Chondrocyte (in vitro differentiated cells): ENCODE measurements around the gene RABGAP1L. TPM values are rescaled to one million over a fixed set of nuclear protein-coding genes. Genes with fewer than 3 reads are reported as not detected.
"Not testable (repeated sequence)": the region's sequence is repeated elsewhere in the genome, so short reads cannot be mapped to it uniquely, and the experiment has no call there.

Experiments
- DNase-seq: peaks from one replicate; pipeline ENCODE4 v3.0.0; 2021; ENCODE audit warnings: mixed read lengths, low spot score
- H3K27ac Mint-ChIP-seq: one replicate; pipeline ENCODE4 v1.8.0; 2021; ENCODE audit warnings: mild to moderate bottlenecking, moderate library complexity, mixed read lengths; ENCODE audit not compliant: unreplicated experiment
- H3K27me3 Mint-ChIP-seq: 2 replicates; pipeline ENCODE4 v1.8.0; 2021; ENCODE audit warnings: low read depth, mixed read lengths
- H3K36me3 Mint-ChIP-seq: 2 replicates; pipeline ENCODE4 v1.8.0; 2021; ENCODE audit warnings: low read depth, mixed read lengths
- H3K4me1 Mint-ChIP-seq: 2 replicates; pipeline ENCODE4 v1.8.0; 2021; ENCODE audit warnings: low read depth, mild to moderate bottlenecking, mixed read lengths
- H3K4me3 Mint-ChIP-seq: one replicate; pipeline ENCODE4 v1.8.0; 2021; ENCODE audit warnings: mild to moderate bottlenecking, moderate library complexity, mixed read lengths; ENCODE audit not compliant: unreplicated experiment
- H3K9me3 Mint-ChIP-seq: 2 replicates; pipeline ENCODE4 v1.8.0; 2021; ENCODE audit warnings: low read depth, mixed read lengths
- CTCF ChIP-seq: fragments of 200-600 bp; sonication (generic); IDR thresholded peaks from 2 replicates; pipeline ENCODE4 v1.5.0; 2021; ENCODE audit warnings: antibody characterized with exemption, mild to moderate bottlenecking, moderate library complexity
- total RNA-seq: library from RNA; stranded (reverse); gene quantifications from 3 replicates; pipeline ENCODE4 v1.2.1, GENCODE V29; 2021

The RABGAP1L gene
- total RNA-seq, 1 donor from 2014 or later: 27.1 TPM

GRCh38 chr1:175023043-175023921 is 864.0 kb downstream of the RABGAP1L start, which contains the start of gene MRPS14:
Gene MRPS14 (minus strand): TSS chr1:175023425. CDS start chr1:175023408, 17 bp downstream.
- peak within 1 kb of the TSS; percentile 94 for H3K27ac Mint-ChIP-seq
- H3K27me3 Mint-ChIP-seq: no peaks in the 10 kb centered on the region
- peak within 1 kb of the TSS; percentile 84 for H3K4me3 Mint-ChIP-seq
- peaks cover 5% of the 10 kb centered on the region for H3K9me3 Mint-ChIP-seq
- DNase-seq: peak; percentile 98
- no peaks in the 10 kb centered on the region for H3K36me3 Mint-ChIP-seq
- no peak for TF ChIP-seq CTCF
- peaks cover 24% of the 10 kb centered on the region for H3K4me1 Mint-ChIP-seq

GRCh38 chr1:175023922-175024242 is 864.6 kb downstream of the RABGAP1L start:
- H3K27me3 Mint-ChIP-seq, H3K36me3 Mint-ChIP-seq, H3K9me3 Mint-ChIP-seq, DNase-seq: not testable (repeated sequence)
- Mint-ChIP-seq H3K4me1 (peaks cover 24% of the 10 kb centered on the region), H3K27ac (peak overlapping the region; percentile 94), H3K4me3 (peak overlapping the region; percentile 84)

- Mint-ChIP-seq H3K4me1 (peaks cover 30% of the 10 kb centered on the region), H3K36me3 (no peaks in the 10 kb centered on the region), H3K27me3 (no peaks in the 10 kb centered on the region), H3K4me3 (no peak overlapping the region), H3K27ac (no peak overlapping the region), H3K9me3 (peaks cover 5% of the 10 kb centered on the region)
- TF ChIP-seq CTCF: no peak
- DNase-seq: no peak
Measured at GRCh38 chr1:175024773-175025172, 865.5 kb downstream of the RABGAP1L start.

- Mint-ChIP-seq H3K4me3 (no peak overlapping the region), H3K4me1 (peaks cover 20% of the 10 kb centered on the region), H3K27me3 (no peaks in the 10 kb centered on the region), H3K36me3 (no peaks in the 10 kb centered on the region), H3K27ac (no peak overlapping the region), H3K9me3 (no peaks in the 10 kb centered on the region)
- no peak for TF ChIP-seq CTCF
- no peak for DNase-seq
Measured at GRCh38 chr1:175033953-175034352, 874.6 kb downstream of the RABGAP1L start.

- Mint-ChIP-seq H3K27me3 (no peaks in the 10 kb centered on the region), H3K4me3 (no peak overlapping the region), H3K27ac (no peak overlapping the region), H3K4me1 (peaks cover 14% of the 10 kb centered on the region), H3K9me3 (no peaks in the 10 kb centered on the region), H3K36me3 (no peaks in the 10 kb centered on the region)
- TF ChIP-seq CTCF: no peak
- DNase-seq: no peak
Measured at GRCh38 chr1:175034775-175035174, 875.5 kb downstream of the RABGAP1L start.

- H3K36me3 Mint-ChIP-seq: no peaks in the 10 kb centered on the region
- no peaks in the 10 kb centered on the region for H3K9me3 Mint-ChIP-seq
- H3K4me1 Mint-ChIP-seq: peaks cover 11% of the 10 kb centered on the region
- no peaks in the 10 kb centered on the region for H3K27me3 Mint-ChIP-seq
- no peak for TF ChIP-seq CTCF
- DNase-seq: no peak
- no peak overlapping the region for H3K4me3 Mint-ChIP-seq
- no peak overlapping the region for H3K27ac Mint-ChIP-seq
Measured at GRCh38 chr1:175035865-175036264, 876.5 kb downstream of the RABGAP1L start.
